GM18498 (cell line): Measurements from ENCODE around the gene IDH1.
A peak's percentile ranks its signal among the peaks of the same experiment; 100 is the strongest.
"Not testable (repeated sequence)": the region's sequence is repeated elsewhere in the genome, so short reads cannot be mapped to it uniquely, and the experiment has no call there.

Experiments used
- ATAC-seq: cut with Tn5 transposase; IDR thresholded peaks from one replicate; pipeline ENCODE4 v1.9.1; 2021; ENCODE audit warnings: mild to moderate bottlenecking, moderate library complexity; ENCODE audit not compliant: unreplicated experiment

IDH1 gene

GRCh38 chr2:208256849-208257813, 2.3 kb upstream of the IDH1 start:
- not testable (repeated sequence) for ATAC-seq

DNA sequence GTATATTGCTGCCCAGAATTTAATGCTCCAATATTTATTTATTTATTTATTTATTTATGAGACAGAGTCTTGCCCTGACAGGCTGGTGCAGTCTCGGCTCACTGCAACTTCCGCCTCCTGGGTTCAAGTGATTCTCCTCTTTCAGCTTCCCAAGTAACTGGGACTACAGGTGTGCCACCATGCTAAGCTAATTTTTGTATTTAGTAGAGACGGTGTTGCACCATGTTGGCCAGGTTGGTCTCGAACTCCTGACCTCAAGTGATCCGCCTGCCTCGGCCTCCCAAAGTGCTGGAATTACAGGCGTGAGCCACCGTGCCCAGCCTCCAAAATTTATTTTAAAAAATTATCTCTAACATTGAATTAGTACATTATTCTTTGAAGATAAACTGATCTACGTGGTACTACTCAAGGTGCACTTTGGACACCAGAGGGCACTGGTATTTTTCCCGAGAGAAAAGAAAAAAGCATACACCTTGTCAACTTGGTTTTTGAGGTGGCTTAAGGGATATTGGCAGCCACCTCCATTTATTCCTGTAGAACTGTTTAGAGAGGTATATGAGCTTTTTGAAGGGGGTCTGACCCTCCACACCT, 1.4 kb upstream of the IDH1 start:
- no peak for ATAC-seq

- peak; percentile 20 for ATAC-seq
Measured at GRCh38 chr2:208255557-208256106, 761 bp upstream of the IDH1 start.

- ATAC-seq, result peak; percentile 71
Measured at GRCh38 chr2:208254118-208254870, 577 bp downstream of the IDH1 start.

DNA sequence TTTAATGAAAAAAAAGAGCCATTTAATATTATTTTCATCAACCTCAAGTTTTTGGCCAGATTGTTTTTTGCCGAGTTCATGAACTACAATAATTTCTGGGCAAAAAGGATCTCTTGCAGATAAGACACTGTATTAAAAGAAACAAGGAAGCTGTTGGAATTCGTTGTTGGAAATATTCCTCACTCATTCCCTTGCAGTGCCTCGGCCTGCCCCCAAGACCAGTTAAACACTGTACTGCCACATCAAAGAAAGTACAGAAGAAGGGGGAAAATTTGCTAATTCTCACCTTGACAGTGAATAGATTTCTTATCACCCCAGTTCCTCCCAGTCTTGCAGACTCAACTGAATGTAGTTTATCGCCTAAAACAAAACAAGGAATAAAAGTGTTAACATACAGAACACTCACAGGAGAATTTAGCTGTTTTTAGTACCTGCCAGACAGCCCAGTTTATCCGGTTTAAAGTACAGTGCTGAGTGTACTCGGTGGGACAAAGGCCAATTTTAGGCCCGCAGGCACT, 1.2 kb downstream of the IDH1 start:
- no peak for ATAC-seq

- no peak for ATAC-seq
Measured at GRCh38 chr2:208252716-208253492, 2.0 kb downstream of the IDH1 start.

GRCh38 chr2:208251098-208251497, 3.8 kb downstream of the IDH1 start:
- no peak for ATAC-seq

- no peak for ATAC-seq
Measured at GRCh38 chr2:208250388-208250787, 4.5 kb downstream of the IDH1 start.

- no peak for ATAC-seq
Measured at GRCh38 chr2:208249296-208249695, 5.6 kb downstream of the IDH1 start.

GRCh38 chr2:208248601-208249000, 6.3 kb downstream of the IDH1 start:
- ATAC-seq, result no peak

GRCh38 chr2:208245746-208246145, 9.1 kb downstream of the IDH1 start:
- ATAC-seq, result no peak

GRCh38 chr2:208244422-208244821, 10.4 kb downstream of the IDH1 start:
- no peak for ATAC-seq

DNA sequence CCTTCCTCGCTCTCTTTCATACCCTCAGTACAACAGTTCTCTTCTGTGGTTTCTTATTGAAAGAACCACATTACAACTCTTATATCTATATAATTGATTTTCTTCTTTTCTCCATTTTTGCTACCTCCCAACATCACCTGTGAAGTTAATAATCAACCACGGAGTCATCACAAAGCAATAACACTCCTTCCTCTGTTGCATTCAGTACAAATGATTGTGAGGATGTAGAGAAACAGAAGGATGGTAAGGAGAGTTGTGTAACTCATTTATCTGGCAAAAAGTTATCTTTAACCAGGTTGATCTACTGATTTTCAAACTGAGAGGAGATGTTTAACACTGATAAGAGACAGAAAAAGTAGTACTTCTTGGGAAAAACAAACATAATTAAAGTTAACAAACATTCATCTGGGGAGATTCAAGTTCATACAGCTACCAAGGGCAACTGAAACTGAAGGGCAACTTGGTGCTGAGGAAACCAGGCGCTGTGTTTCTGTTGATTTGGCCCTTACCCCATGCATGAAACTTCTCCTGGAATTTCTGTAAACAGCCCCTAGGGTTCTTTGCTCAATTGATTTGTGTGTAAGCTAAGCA, 14.2 kb downstream of the IDH1 start:
- ATAC-seq, result no peak

GRCh38 chr2:208239770-208240493, 14.9 kb downstream of the IDH1 start:
- no peak for ATAC-seq

GRCh38 chr2:208235860-208236259, 19.0 kb downstream of the IDH1 start:
- ATAC-seq, result no peak

DNA sequence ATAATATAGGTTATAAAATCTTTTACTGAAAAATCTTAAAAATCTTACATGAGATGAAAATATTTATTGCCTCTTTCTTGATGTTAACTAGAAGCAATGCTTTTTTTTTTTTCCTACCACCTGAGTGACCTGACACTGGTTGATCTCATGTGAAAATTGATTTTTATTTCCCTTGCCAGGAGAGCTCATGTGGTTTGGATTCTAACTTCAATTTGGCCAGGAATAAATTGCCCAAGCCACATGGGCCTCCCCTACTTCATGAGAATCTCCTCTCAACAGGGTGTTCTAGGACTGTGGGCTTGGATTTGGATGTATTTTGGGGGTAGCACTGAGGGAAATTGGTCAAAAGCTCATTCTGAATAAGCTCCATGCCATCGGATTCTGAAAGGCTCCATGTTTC, 20.1 kb downstream of the IDH1 start:
- ATAC-seq, result no peak

GRCh38 chr2:208228476-208228875, 26.4 kb downstream of the IDH1 start:
- ATAC-seq, result no peak

GRCh38 chr2:208227581-208228232, 27.2 kb downstream of the IDH1 start:
- no peak for ATAC-seq

DNA sequence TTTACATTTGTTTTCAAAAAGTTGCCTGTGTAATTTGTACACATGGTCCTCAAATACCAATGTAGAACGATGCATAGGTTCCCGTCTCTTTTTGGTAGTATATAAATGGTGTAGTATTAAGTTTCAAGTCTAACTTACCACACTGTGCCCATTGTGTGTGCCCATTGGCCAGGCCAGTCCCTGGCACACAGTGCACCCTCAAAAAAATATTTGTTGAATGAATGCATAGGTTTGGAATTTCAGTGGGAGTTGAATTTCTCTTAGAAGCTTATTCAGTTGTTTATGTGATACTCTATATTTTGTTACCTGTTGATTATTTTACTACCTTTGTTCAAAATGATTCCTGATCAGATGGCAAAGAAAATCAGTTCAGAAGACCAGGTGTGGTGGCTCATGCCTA, 30.1 kb downstream of the IDH1 start:
- no peak for ATAC-seq
